ENCODE data around the gene IQSEC3.

IQSEC3 gene

GRCh38 chr12:89653-90052 is 23.1 kb downstream of the IQSEC3 start:
- H3K4me3 ChIP-seq (ENCODE audit: low read depth, low read length): no peak overlapping the region
- TF ChIP-seq CTCF (IDR thresholded peaks at IDR 0.05; ENCODE audit: low read depth, low read length): no peak

- TF ChIP-seq CTCF (IDR thresholded peaks at IDR 0.05; ENCODE audit: low read depth, low read length): no peak
Observed at GRCh38 chr12:91213-91612, 24.6 kb downstream of the IQSEC3 start.

GRCh38 chr12:93266-94005 is 26.9 kb downstream of the IQSEC3 start:
- H3K4me3 ChIP-seq (ENCODE audit: low read depth, low read length): no peak overlapping the region
- no peak for TF ChIP-seq CTCF (IDR thresholded peaks at IDR 0.05; ENCODE audit: low read depth, low read length)

More at GRCh38 chr12:91213-91612, 24.6 kb downstream of the IQSEC3 start:
- H3K4me3 ChIP-seq (ENCODE audit: low read depth, low read length): no peak overlapping the region

DNA sequence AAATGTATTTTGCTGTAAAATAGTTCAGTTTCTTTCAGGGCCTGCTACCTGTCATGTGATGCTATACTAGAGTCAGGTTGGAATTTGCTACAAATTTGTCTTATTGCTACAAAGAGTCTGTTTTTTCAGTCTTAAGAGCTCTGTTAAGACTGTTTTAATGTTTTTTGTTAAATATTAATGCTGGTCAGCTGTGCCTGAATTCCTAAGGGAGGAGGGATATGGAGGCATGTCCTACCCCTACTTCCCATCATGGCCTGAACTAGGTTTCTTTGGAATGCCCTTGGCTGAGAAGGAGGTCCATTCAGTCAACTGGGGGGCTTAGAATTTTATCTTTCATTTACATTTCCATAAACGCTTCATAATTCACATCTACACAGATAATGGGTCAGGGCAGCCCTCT is 30.0 kb downstream of the IQSEC3 start:
- no peak overlapping the region for H3K4me3 ChIP-seq (ENCODE audit: low read depth, low read length)
- no peak for TF ChIP-seq CTCF (IDR thresholded peaks at IDR 0.05; ENCODE audit: low read depth, low read length)

GRCh38 chr12:98924-99352 is 32.4 kb downstream of the IQSEC3 start:
- H3K4me3 ChIP-seq (ENCODE audit: low read depth, low read length): no peak overlapping the region

DNA sequence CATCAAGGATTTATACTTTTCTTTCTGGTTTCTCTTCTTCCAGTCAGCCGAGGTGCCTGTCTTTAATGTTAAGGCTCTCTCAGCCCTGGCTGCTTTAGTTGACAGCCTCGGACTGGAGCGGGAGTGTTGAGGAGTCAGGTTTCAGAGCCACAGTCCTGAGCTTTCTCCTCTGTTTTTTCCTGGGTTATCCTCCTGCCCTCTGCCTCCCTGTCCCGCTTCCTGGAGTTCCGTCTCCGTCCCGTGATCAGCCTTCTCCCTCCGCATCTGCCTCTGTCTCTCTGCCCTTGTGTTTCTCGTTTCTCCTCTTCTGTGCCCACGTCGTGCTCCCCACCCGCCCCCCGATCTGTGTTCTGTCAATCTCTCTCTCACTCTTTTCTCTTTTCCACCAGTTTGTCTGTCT is 33.0 kb downstream of the IQSEC3 start:
- TF ChIP-seq CTCF (IDR thresholded peaks at IDR 0.05; ENCODE audit: low read depth, low read length): no peak
- no peak overlapping the region for H3K4me3 ChIP-seq (ENCODE audit: low read depth, low read length)

More at GRCh38 chr12:98924-99352, 32.4 kb downstream of the IQSEC3 start:
- no peak for TF ChIP-seq CTCF (IDR thresholded peaks at IDR 0.05; ENCODE audit: low read depth, low read length)

DNA sequence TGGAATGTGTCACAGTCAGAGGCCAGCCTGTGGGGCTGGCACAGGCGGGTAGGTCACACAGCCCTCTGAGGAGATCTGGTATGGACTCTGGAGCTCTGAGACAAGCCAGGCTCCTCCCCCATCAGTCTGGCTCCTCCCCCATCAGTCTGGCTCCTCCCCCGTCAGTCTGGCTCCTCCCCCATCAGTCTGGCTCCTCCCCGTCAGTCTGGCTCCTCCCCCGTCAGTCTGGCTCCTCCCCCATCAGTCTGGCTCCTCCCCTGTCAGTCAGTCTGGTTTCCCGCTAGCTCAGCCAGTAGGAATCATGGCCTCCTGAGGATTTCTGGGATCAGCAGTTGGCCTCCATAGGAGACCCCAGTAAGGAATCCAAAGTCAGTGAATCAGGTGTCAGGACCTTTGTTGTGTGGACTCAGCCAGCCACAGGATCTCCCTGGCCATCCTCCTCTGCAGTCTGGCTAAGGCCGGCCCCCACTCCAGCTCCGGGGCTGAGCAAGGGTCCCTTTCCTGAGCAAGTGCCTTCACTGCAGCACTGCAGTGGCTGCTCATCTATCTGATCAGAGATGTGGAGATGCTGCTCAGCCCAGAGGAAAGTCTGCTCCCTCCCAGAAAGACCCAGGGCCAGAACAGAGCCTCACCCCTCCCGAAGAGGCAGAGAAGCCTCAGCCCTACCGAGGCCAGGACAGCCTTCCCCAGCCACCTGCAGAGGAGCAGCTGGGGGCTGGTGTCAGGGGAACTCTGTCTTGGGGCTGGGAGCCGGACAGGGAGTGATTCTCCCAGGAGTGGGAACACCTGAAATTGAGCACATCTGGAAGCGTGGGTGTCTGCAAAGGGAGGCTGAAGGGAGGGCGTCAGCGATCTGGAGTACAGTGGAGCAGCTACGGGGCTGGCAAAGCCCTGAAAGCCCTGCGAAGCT is 35.7 kb downstream of the IQSEC3 start:
- no peak overlapping the region for H3K4me3 ChIP-seq (ENCODE audit: low read depth, low read length)
- TF ChIP-seq CTCF (IDR thresholded peaks at IDR 0.05; ENCODE audit: low read depth, low read length): no peak

Measured in WI38 (cell line).